Endothelial cell of umbilical vein (primary cell): Measurements from ENCODE around the gene ERRFI1. TPM values are rescaled to one million over a fixed set of nuclear protein-coding genes. Genes with fewer than 3 reads are reported as not detected.
"Not testable (repeated sequence)": the region's sequence is repeated elsewhere in the genome, so short reads cannot be mapped to it uniquely, and the experiment has no call there.

Source experiments
- BruUV-seq: library from RNA; stranded (reverse); fragments of 400-500 nt; replicated peaks from 2 replicates; lab custom pipeline; 2021; lab: Mats Ljungman, UMichigan
- CTCF ChIA-PET: fragments of 300-600, 350-600 bp; sonication (Branson Sonifier 250); formaldehyde crosslinking; loops from one replicate; lab custom pipeline; 2021; ENCODE audit warnings: antibody characterized with exemption, inconsistent platforms; lab: Charles Lee
- POLR2A ChIA-PET: fragments of 300-600, 350-600 bp; sonication (Branson Sonifier 250); formaldehyde crosslinking; loops from one replicate; lab custom pipeline; 2021; ENCODE audit warnings: antibody characterized with exemption, inconsistent platforms; lab: Charles Lee
- DNase-seq: peaks from one replicate; pipeline ENCODE4 v3.0.0-alpha.2; 2011; ENCODE audit warnings: low read depth, low spot score
- FAIRE-seq: peaks from 2 replicates; lab custom pipeline; 2011; peaks lifted over from hg19 to GRCh38; lab: Jason Lieb, UNC
- H2AFZ ChIP-seq: 2 replicates; pipeline ENCODE4 v1.6.0; 2012; ENCODE audit warnings: low read depth, low read length, control low read depth, inconsistent platforms
- H3K27ac ChIP-seq: 2 replicates; pipeline ENCODE4 v1.5.1; 2011; ENCODE audit warnings: low read depth, mild to moderate bottlenecking, control low read depth, low read length, moderate library complexity; ENCODE audit not compliant: insufficient read depth
- H3K27me3 ChIP-seq, 2 experiments: 2 replicates each; pipeline versions ENCODE4 v1.6.0 to v1.6.1; 2011; ENCODE audit warnings: low read length in 2 of 2, mixed read lengths in 1 of 2; ENCODE audit not compliant: control insufficient read depth in 2 of 2, insufficient read depth in 2 of 2
- H3K36me3 ChIP-seq, 2 experiments: 2 replicates in 1 of 2; 3 replicates in 1 of 2; pipeline ENCODE4 v1.5.1; 2011; ENCODE audit warnings: low read length in 2 of 2, mild to moderate bottlenecking in 1 of 2, moderate library complexity in 1 of 2; ENCODE audit not compliant: control insufficient read depth in 2 of 2, insufficient read depth in 2 of 2; ENCODE audit errors: extremely low read depth in 1 of 2
- H3K4me1 ChIP-seq: 3 replicates; pipeline ENCODE4 v1.5.1; 2011; ENCODE audit warnings: mild to moderate bottlenecking, low read length; ENCODE audit not compliant: control insufficient read depth, insufficient read depth; ENCODE audit errors: extremely low read depth
- H3K4me2 ChIP-seq: 2 replicates; pipeline ENCODE4 v1.6.1; 2011; ENCODE audit warnings: low read length, control low read depth, mixed read lengths; ENCODE audit not compliant: insufficient read depth
- H3K4me3 ChIP-seq, 3 experiments: fragments of 200-600 bp in 1 of 3; sonication (generic), shearing (Covaris generic) in 1 of 3; replicated peaks in 1 of 3; 2 replicates each; pipeline ENCODE4 v1.5.1; 2011 to 2016; ENCODE audit warnings: control low read depth in 3 of 3, low read length in 3 of 3, mild to moderate bottlenecking in 2 of 3, inconsistent platforms in 1 of 3, low read depth in 1 of 3, moderate library complexity in 1 of 3; ENCODE audit not compliant: insufficient read depth in 1 of 3
- H3K79me2 ChIP-seq: 2 replicates; pipeline ENCODE4 v1.6.0; 2012; ENCODE audit warnings: low read length, inconsistent platforms; ENCODE audit not compliant: control insufficient read depth, insufficient read depth
- H3K9ac ChIP-seq: replicated peaks from 2 replicates; pipeline ENCODE3; 2011; ENCODE audit warnings: low read length, control low read depth; ENCODE audit not compliant: insufficient read depth; ENCODE audit errors: extremely low read depth
- H3K9me1 ChIP-seq: replicated peaks from 3 replicates; pipeline ENCODE4 v1.6.0; 2011; ENCODE audit warnings: mild to moderate bottlenecking, low read length; ENCODE audit not compliant: control insufficient read depth, insufficient read depth; ENCODE audit errors: extremely low read depth
- H3K9me3 ChIP-seq: replicated peaks from 2 replicates; pipeline ENCODE4 v1.5.1; 2012; ENCODE audit warnings: low read length, inconsistent platforms; ENCODE audit not compliant: control insufficient read depth, insufficient read depth
- H4K20me1 ChIP-seq: replicated peaks from 2 replicates; pipeline ENCODE3; 2011; ENCODE audit warnings: mild to moderate bottlenecking, low read length; ENCODE audit not compliant: control insufficient read depth, insufficient read depth; ENCODE audit errors: extremely low read depth
- EZH2 ChIP-seq: IDR thresholded peaks from 2 replicates; pipeline ENCODE4 v1.6.1; 2012; ENCODE audit warnings: borderline replicate concordance, low read depth, mild to moderate bottlenecking, moderate library complexity, low read length, inconsistent platforms; ENCODE audit not compliant: severe bottlenecking
- FOS ChIP-seq: IDR thresholded peaks from 2 replicates; pipeline ENCODE4 v1.6.1; 2011; ENCODE audit warnings: mild to moderate bottlenecking, low read length, moderate library complexity, borderline replicate concordance; ENCODE audit not compliant: insufficient read depth
- GATA2 ChIP-seq: IDR thresholded peaks from 2 replicates; pipeline ENCODE4 v1.7.0; 2011; ENCODE audit warnings: low read depth, mild to moderate bottlenecking, moderate library complexity, mixed read lengths, low read length; ENCODE audit not compliant: insufficient read length, insufficient read depth
- JUN ChIP-seq: IDR thresholded peaks from 2 replicates; pipeline ENCODE4 v1.6.1; 2011; ENCODE audit warnings: borderline replicate concordance, low read depth; ENCODE audit not compliant: insufficient read length, insufficient read depth
- MAX ChIP-seq: IDR thresholded peaks from 2 replicates; pipeline ENCODE4 v1.6.1; 2011; ENCODE audit not compliant: insufficient read depth, insufficient read length
- MYC ChIP-seq: IDR thresholded peaks from one replicate; pipeline ENCODE4 v1.6.1; 2011; ENCODE audit warnings: mild to moderate bottlenecking, low read depth, low read length
- POLR2A ChIP-seq: IDR thresholded peaks from 2 replicates; pipeline ENCODE4 v1.6.1; 2012; ENCODE audit warnings: low read depth, mild to moderate bottlenecking, control low read depth, low read length
- POLR2AphosphoS5 ChIP-seq: IDR thresholded peaks from 2 replicates; pipeline ENCODE4 v1.6.1; 2012; ENCODE audit warnings: low read depth, mild to moderate bottlenecking, control low read depth, low read length, moderate library complexity; ENCODE audit not compliant: insufficient read depth
- dilution Hi-C: fragments of 300-500 bp; cut with MboI; formaldehyde crosslinking; loops from one replicate; pipeline ENCODE4 v1.15.0; 2019; ENCODE audit warnings: low sequenced_read_pairs; ENCODE audit not compliant: extremely low pct_ligation_motif_present
- intact Hi-C: fragments of 100-400 bp; cut with micrococcal nuclease; formaldehyde crosslinking; loops from one replicate; pipeline ENCODE4 v1.10.0; 2022
- polyA plus RNA-seq, 4 experiments: library from polyadenylated mRNA; depleted of rRNA in 3 of 4; stranded (reverse) in 3 of 4; unstranded in 1 of 4; fragments of >200 nt; gene quantifications; 2 replicates each; pipeline versions ENCODE4 v1.2.1 to v1.2.3, GENCODE V29; 2011 to 2012; ENCODE audit warnings: missing spikeins in 1 of 4
- total RNA-seq: library from RNA; stranded (reverse); gene quantifications from 2 replicates; pipeline ENCODE4 v1.2.3, GENCODE V29; 2021
- TF ChIP-seq, protein P1 (sequence below), 2 donors: IDR thresholded peaks; 1 replicate in 1 of 2; 2 replicates in 1 of 2; pipeline ENCODE4 v1.5.1; 2011; ENCODE audit warnings: low read length in 2 of 2, mild to moderate bottlenecking in 2 of 2, moderate library complexity in 2 of 2, control low read depth in 1 of 2, inconsistent platforms in 1 of 2, low read depth in 1 of 2; ENCODE audit not compliant: insufficient read depth in 1 of 2; ENCODE audit errors: extremely low read depth in 1 of 2

ERRFI1 gene
- total and polyA plus RNA-seq, 2 donors (not counting 3 experiments of a cell fraction or from before 2014, with no cell fraction given), result 28.1 to 32.0 TPM

DNA sequence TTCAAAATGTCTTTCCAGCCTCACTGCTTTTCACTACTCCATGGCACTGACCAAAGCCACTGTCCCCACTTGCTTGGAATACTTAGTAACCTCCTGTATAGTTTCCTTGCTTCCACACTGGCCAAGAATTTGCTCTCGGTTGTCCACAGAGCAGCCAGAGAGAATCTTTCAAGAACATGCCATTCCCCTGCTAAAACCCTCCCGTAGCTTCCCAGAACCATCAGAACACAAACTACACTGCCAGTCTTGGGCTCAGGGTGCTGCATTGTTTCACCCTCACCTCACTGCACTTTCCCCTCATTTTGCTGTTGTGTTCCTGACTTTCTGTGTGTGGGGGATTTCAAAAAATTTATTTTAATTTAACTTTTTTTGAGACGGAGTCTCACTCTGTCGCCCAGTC lies 25.5 kb upstream of the ERRFI1 start:
- FAIRE-seq, result no peak
- no TSS peak for BruUV-seq
- Histone ChIP-seq H3K9me3 (no peaks in the 10 kb centered on the region), H4K20me1 (no peaks in the 10 kb centered on the region), H3K36me3 (no peaks in the 10 kb centered on the region), H3K4me2 (no peak overlapping the region), H3K9ac (no peak overlapping the region), H3K4me1 (peaks cover 17% of the 10 kb centered on the region), H2AFZ (no peak overlapping the region), H3K79me2 (no peaks in the 10 kb centered on the region), H3K9me1 (no peaks in the 10 kb centered on the region), H3K4me3 (no peak overlapping the region), H3K27me3 (no peaks in the 10 kb centered on the region), H3K27ac (no peak overlapping the region)
- dilution Hi-C loops (no loop called here), intact Hi-C loops (no loop called here)
- POLR2A ChIA-PET, result no interaction called here
- DNase-seq, result no peak
- TF ChIP-seq, protein P1, sequence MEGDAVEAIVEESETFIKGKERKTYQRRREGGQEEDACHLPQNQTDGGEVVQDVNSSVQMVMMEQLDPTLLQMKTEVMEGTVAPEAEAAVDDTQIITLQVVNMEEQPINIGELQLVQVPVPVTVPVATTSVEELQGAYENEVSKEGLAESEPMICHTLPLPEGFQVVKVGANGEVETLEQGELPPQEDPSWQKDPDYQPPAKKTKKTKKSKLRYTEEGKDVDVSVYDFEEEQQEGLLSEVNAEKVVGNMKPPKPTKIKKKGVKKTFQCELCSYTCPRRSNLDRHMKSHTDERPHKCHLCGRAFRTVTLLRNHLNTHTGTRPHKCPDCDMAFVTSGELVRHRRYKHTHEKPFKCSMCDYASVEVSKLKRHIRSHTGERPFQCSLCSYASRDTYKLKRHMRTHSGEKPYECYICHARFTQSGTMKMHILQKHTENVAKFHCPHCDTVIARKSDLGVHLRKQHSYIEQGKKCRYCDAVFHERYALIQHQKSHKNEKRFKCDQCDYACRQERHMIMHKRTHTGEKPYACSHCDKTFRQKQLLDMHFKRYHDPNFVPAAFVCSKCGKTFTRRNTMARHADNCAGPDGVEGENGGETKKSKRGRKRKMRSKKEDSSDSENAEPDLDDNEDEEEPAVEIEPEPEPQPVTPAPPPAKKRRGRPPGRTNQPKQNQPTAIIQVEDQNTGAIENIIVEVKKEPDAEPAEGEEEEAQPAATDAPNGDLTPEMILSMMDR (IDR thresholded peaks at IDR 0.05; ENCODE audit: extremely low read depth in 1 of 2, insufficient read depth in 1 of 2, low read depth in 1 of 2, low read length in 2 of 2), result no peak
- no peak for TF ChIP-seq GATA2
- TF ChIP-seq POLR2AphosphoS5, result no peak
- TF ChIP-seq FOS, result no peak
- TF ChIP-seq POLR2A, result no peak
- no peak for TF ChIP-seq MAX
- no peak for TF ChIP-seq EZH2
- TF ChIP-seq JUN, result no peak
- no peak for TF ChIP-seq MYC
- CTCF ChIA-PET, result no interaction called here

- DNase-seq, H3K9me3 ChIP-seq, H3K9me1 ChIP-seq, POLR2A ChIA-PET, H3K9ac ChIP-seq, H2AFZ ChIP-seq, H3K4me3 ChIP-seq, H4K20me1 ChIP-seq, H3K27me3 ChIP-seq, H3K27ac ChIP-seq, FAIRE-seq, CTCF ChIA-PET, BruUV-seq, H3K36me3 ChIP-seq, H3K79me2 ChIP-seq, H3K4me2 ChIP-seq: not testable (repeated sequence)
- intact Hi-C loops, result loop anchor here (5.0 kb wide), 1 partner anchor 133 kb away; no protein-coding TSS in a partner anchor
- dilution Hi-C loops, result loop anchor here (10.0 kb wide), 1 partner anchor 46 kb away; no protein-coding TSS in a partner anchor
- peaks cover 29% of the 10 kb centered on the region for H3K4me1 ChIP-seq
These were observed 23.1 kb upstream of the ERRFI1 start for GRCh38 chr1:8049229-8049628.
